ENCODE data around the gene ACOXL. TPM values are rescaled to one million over a fixed set of nuclear protein-coding genes. Genes with fewer than 3 reads are reported as not detected.

Gene ACOXL
- total and polyA plus RNA-seq, 2 donors (not counting 3 experiments of a cell fraction or from before 2014, with no cell fraction given), result not detected

- H3K9me3 ChIP-seq (replicated peaks; ENCODE audit: control insufficient read depth, insufficient read depth, low read length), result no peaks in the 10 kb centered on the region
- ChIA-PET POLR2A (no interaction called here), CTCF (no interaction called here)
- no peak overlapping the region for H3K27ac ChIP-seq (ENCODE audit: insufficient read depth, low read depth, low read length)
- H3K4me1 ChIP-seq (ENCODE audit: control insufficient read depth, extremely low read depth, insufficient read depth, low read length), result no peaks in the 10 kb centered on the region
- H3K9ac ChIP-seq (replicated peaks; ENCODE audit: extremely low read depth, insufficient read depth, low read length), result no peak overlapping the region
- FAIRE-seq (no peak), DNase-seq (ENCODE audit: low read depth, low spot score) (no peak)
- intact Hi-C loops (cut with micrococcal nuclease), result no loop called here
- H3K4me3 ChIP-seq (replicated peaks in 1 of 3; ENCODE audit: insufficient read depth in 1 of 3, low read depth in 1 of 3, low read length in 3 of 3), result no peak overlapping the region
- peaks cover 10 to 24% of the 10 kb centered on the region in 2 experiments for H3K27me3 ChIP-seq (ENCODE audit: control insufficient read depth in 2 of 2, insufficient read depth in 2 of 2, low read length in 2 of 2)
- BruUV-seq (replicated peaks), result no TSS peak
- TF ChIP-seq MAX (IDR thresholded peaks at IDR 0.05; ENCODE audit: insufficient read depth, insufficient read length), result no peak
- no peak for TF ChIP-seq GATA2 (IDR thresholded peaks at IDR 0.05; ENCODE audit: insufficient read depth, insufficient read length, low read depth, low read length)
- no peak for TF ChIP-seq JUN (IDR thresholded peaks at IDR 0.05; ENCODE audit: borderline replicate concordance, insufficient read depth, insufficient read length, low read depth)
- TF ChIP-seq EZH2 (IDR thresholded peaks at IDR 0.05; ENCODE audit: borderline replicate concordance, low read depth, low read length, severe bottlenecking), result no peak
- no peak for TF ChIP-seq CTCF (IDR thresholded peaks at IDR 0.05; ENCODE audit: extremely low read depth in 1 of 2, insufficient read depth in 1 of 2, low read depth in 1 of 2, low read length in 2 of 2)
- TF ChIP-seq POLR2AphosphoS5 (IDR thresholded peaks at IDR 0.05; ENCODE audit: insufficient read depth, low read depth, low read length), result no peak
- TF ChIP-seq POLR2A (IDR thresholded peaks at IDR 0.05; ENCODE audit: low read depth, low read length), result no peak
- no peak for TF ChIP-seq MYC (IDR thresholded peaks at IDR 0.05; ENCODE audit: low read depth, low read length)
- no peak for TF ChIP-seq FOS (IDR thresholded peaks at IDR 0.05; ENCODE audit: borderline replicate concordance, insufficient read depth, low read length)
- H3K79me2 ChIP-seq (ENCODE audit: control insufficient read depth, insufficient read depth, low read length), result no peaks in the 10 kb centered on the region
- no peak overlapping the region for H2AFZ ChIP-seq (ENCODE audit: low read depth, low read length)
- H3K4me2 ChIP-seq (ENCODE audit: insufficient read depth, low read length), result no peak overlapping the region
- dilution Hi-C loops (cut with MboI; ENCODE audit: extremely low pct_ligation_motif_present, low sequenced_read_pairs), result no loop called here
- no peaks in the 10 kb centered on the region for H4K20me1 ChIP-seq (replicated peaks; ENCODE audit: control insufficient read depth, extremely low read depth, insufficient read depth, low read length)
- H3K9me1 ChIP-seq (replicated peaks; ENCODE audit: control insufficient read depth, extremely low read depth, insufficient read depth, low read length), result no peaks in the 10 kb centered on the region
- no peaks in the 10 kb centered on the region for H3K36me3 ChIP-seq (ENCODE audit: control insufficient read depth in 2 of 2, extremely low read depth in 1 of 2, insufficient read depth in 2 of 2, low read length in 2 of 2)
Observed at GRCh38 chr2:110900191-110900590, 167.8 kb downstream of the ACOXL start.
